ENCODE results near the gene MLN. TPM values are rescaled to one million over a fixed set of nuclear protein-coding genes. Genes with fewer than 3 reads are reported as not detected.
A peak's percentile ranks its signal among the peaks of the same experiment; 100 is the strongest.

MLN gene
- total and polyA plus RNA-seq, 2 donors (not counting 3 experiments of a cell fraction or from before 2014, with no cell fraction given) = not detected

GRCh38 chr6:33841070-33841469, 37.3 kb upstream of the MLN start:
- ChIA-PET CTCF (interaction anchor here (0.8 to 2.8 kb wide), 8 partner anchors 10 to 130 kb away, joined by 3 to 15 read pairs (median 6); partner anchors contain the start of gene UQCC2), POLR2A (no interaction called here)
- H3K9me1 ChIP-seq (replicated peaks; ENCODE audit: control insufficient read depth, extremely low read depth, insufficient read depth, low read length) = no peaks in the 10 kb centered on the region
- H3K9ac ChIP-seq (replicated peaks; ENCODE audit: extremely low read depth, insufficient read depth, low read length) = no peak overlapping the region
- TF ChIP-seq MAX (IDR thresholded peaks at IDR 0.05; ENCODE audit: insufficient read depth, insufficient read length) = no peak
- H3K27ac ChIP-seq (ENCODE audit: insufficient read depth, low read depth, low read length) = no peak overlapping the region
- H3K4me2 ChIP-seq (ENCODE audit: insufficient read depth, low read length) = no peak overlapping the region
- dilution Hi-C loops (cut with MboI; ENCODE audit: extremely low pct_ligation_motif_present, low sequenced_read_pairs) = no loop called here
- intact Hi-C loops (cut with micrococcal nuclease) = loop anchor here (2.0 kb wide), 3 partner anchors 28 to 70 kb away; no protein-coding TSS in a partner anchor
- BruUV-seq (replicated peaks) = no TSS peak
- no peaks in the 10 kb centered on the region for H3K36me3 ChIP-seq (ENCODE audit: control insufficient read depth in 2 of 2, extremely low read depth in 1 of 2, insufficient read depth in 2 of 2, low read length in 2 of 2)
- H2AFZ ChIP-seq (ENCODE audit: low read depth, low read length) = no peak overlapping the region
- no peak overlapping the region for H3K4me3 ChIP-seq (replicated peaks in 1 of 3; ENCODE audit: insufficient read depth in 1 of 3, low read depth in 1 of 3, low read length in 3 of 3)
- H3K79me2 ChIP-seq (ENCODE audit: control insufficient read depth, insufficient read depth, low read length) = no peaks in the 10 kb centered on the region
- no peaks in the 10 kb centered on the region for H3K27me3 ChIP-seq (ENCODE audit: control insufficient read depth in 2 of 2, insufficient read depth in 2 of 2, low read length in 2 of 2)
- no peaks in the 10 kb centered on the region for H4K20me1 ChIP-seq (replicated peaks; ENCODE audit: control insufficient read depth, extremely low read depth, insufficient read depth, low read length)
- no peak for DNase-seq (ENCODE audit: low read depth, low spot score)
- peaks cover 18% of the 10 kb centered on the region for H3K4me1 ChIP-seq (ENCODE audit: control insufficient read depth, extremely low read depth, insufficient read depth, low read length)
- no peak for FAIRE-seq
- H3K9me3 ChIP-seq (replicated peaks; ENCODE audit: control insufficient read depth, insufficient read depth, low read length) = no peaks in the 10 kb centered on the region

GRCh38 chr6:33840048-33840926, 36.5 kb upstream of the MLN start:
- Histone ChIP-seq H3K9ac (replicated peaks; ENCODE audit: extremely low read depth, insufficient read depth, low read length) (peak overlapping the region; percentile 13), H3K4me3 (replicated peaks in 1 of 3; ENCODE audit: insufficient read depth in 1 of 3, low read depth in 1 of 3, low read length in 3 of 3) (no peak overlapping the region), H3K4me1 (ENCODE audit: control insufficient read depth, extremely low read depth, insufficient read depth, low read length) (peaks cover 18% of the 10 kb centered on the region), H3K27me3 (ENCODE audit: control insufficient read depth in 2 of 2, insufficient read depth in 2 of 2, low read length in 2 of 2) (no peaks in the 10 kb centered on the region), H3K79me2 (ENCODE audit: control insufficient read depth, insufficient read depth, low read length) (no peaks in the 10 kb centered on the region), H3K9me3 (replicated peaks; ENCODE audit: control insufficient read depth, insufficient read depth, low read length) (no peaks in the 10 kb centered on the region), H3K9me1 (replicated peaks; ENCODE audit: control insufficient read depth, extremely low read depth, insufficient read depth, low read length) (no peaks in the 10 kb centered on the region), H3K36me3 (ENCODE audit: control insufficient read depth in 2 of 2, extremely low read depth in 1 of 2, insufficient read depth in 2 of 2, low read length in 2 of 2) (no peaks in the 10 kb centered on the region), H4K20me1 (replicated peaks; ENCODE audit: control insufficient read depth, extremely low read depth, insufficient read depth, low read length) (no peaks in the 10 kb centered on the region), H3K4me2 (ENCODE audit: insufficient read depth, low read length) (peak overlapping the region; percentile 49), H3K27ac (ENCODE audit: insufficient read depth, low read depth, low read length) (peak overlapping the region; percentile 69), H2AFZ (ENCODE audit: low read depth, low read length) (peak overlapping the region; percentile 83)
- FAIRE-seq (peak; percentile 99), DNase-seq (ENCODE audit: low read depth, low spot score) (peak; percentile 88)
- peak; percentile 97 for TF ChIP-seq JUN (IDR thresholded peaks at IDR 0.05; ENCODE audit: borderline replicate concordance, insufficient read depth, insufficient read length, low read depth)
- TF ChIP-seq EZH2 (IDR thresholded peaks at IDR 0.05; ENCODE audit: borderline replicate concordance, low read depth, low read length, severe bottlenecking) = no peak
- peak; percentile 24 for TF ChIP-seq MAX (IDR thresholded peaks at IDR 0.05; ENCODE audit: insufficient read depth, insufficient read length)
- TF ChIP-seq CTCF (IDR thresholded peaks at IDR 0.05; ENCODE audit: extremely low read depth in 1 of 2, insufficient read depth in 1 of 2, low read depth in 1 of 2, low read length in 2 of 2) = no peak
- peak; percentile 35 for TF ChIP-seq MYC (IDR thresholded peaks at IDR 0.05; ENCODE audit: low read depth, low read length)
- TF ChIP-seq FOS (IDR thresholded peaks at IDR 0.05; ENCODE audit: borderline replicate concordance, insufficient read depth, low read length) = peak; percentile 98
- TF ChIP-seq POLR2AphosphoS5 (IDR thresholded peaks at IDR 0.05; ENCODE audit: insufficient read depth, low read depth, low read length) = peak; percentile 89
- ChIA-PET CTCF (interaction anchor here (0.8 to 2.8 kb wide), 12 partner anchors 10 to 295 kb away, joined by 3 to 15 read pairs (median 3); partner anchors contain the start of gene UQCC2), POLR2A (interaction anchor here (1.3 kb wide), 1 partner anchor 12 kb away, joined by 3 read pairs; no protein-coding TSS in a partner anchor)
- no TSS peak for BruUV-seq (replicated peaks)
- dilution Hi-C loops (cut with MboI; ENCODE audit: extremely low pct_ligation_motif_present, low sequenced_read_pairs) = no loop called here
- intact Hi-C loops (cut with micrococcal nuclease) = loop anchor here (2.0 kb wide), 3 partner anchors 27 to 69 kb away; no protein-coding TSS in a partner anchor
